ENCODE measurements around the gene METTL4. TPM values are rescaled to one million over a fixed set of nuclear protein-coding genes. Genes with fewer than 3 reads are reported as not detected.

Gene METTL4
- total RNA-seq, 1 experiment from 2014 or later, result 15.5 TPM

- no peak overlapping the region for H3K4me2 ChIP-seq (ENCODE audit: low read length)
- no peak overlapping the region for H3K9ac ChIP-seq (ENCODE audit: low read length)
- peaks cover 7 to 19% of the 10 kb centered on the region in 2 experiments for H3K4me1 ChIP-seq (ENCODE audit: control insufficient read depth in 1 of 2, insufficient read depth in 2 of 2, low read length in 2 of 2)
- ChIA-PET POLR2A (no interaction called here), CTCF (no interaction called here), RAD21 (ENCODE audit: low non-redundant PET in 1 of 2, low total read pairs in 2 of 2, uncharacterized antibody in 2 of 2, unreplicated experiment in 2 of 2) (no interaction called here)
- intact Hi-C loops (cut with micrococcal nuclease), result no loop called here
- no peaks in the 10 kb centered on the region for H3K27me3 ChIP-seq (ENCODE audit: insufficient read depth, low read length)
- TF ChIP-seq POLR2AphosphoS5 (IDR thresholded peaks at IDR 0.05; ENCODE audit: low read depth, low read length) (no peak), RAD21 (IDR thresholded peaks at IDR 0.05; ENCODE audit: low read depth) (no peak), CEBPB (IDR thresholded peaks at IDR 0.05; ENCODE audit: low read depth) (no peak), POLR2A (IDR thresholded peaks at IDR 0.05; ENCODE audit: borderline replicate concordance, extremely low read depth, insufficient read depth, insufficient read length) (no peak), YY1 (IDR thresholded peaks at IDR 0.05; ENCODE audit: extremely low read depth, insufficient replicate concordance, low read depth, low read length) (no peak), TCF7L2 (IDR thresholded peaks at IDR 0.05; ENCODE audit: borderline replicate concordance, extremely low read depth, insufficient read depth, insufficient read length) (no peak), REST (IDR thresholded peaks at IDR 0.05; ENCODE audit: low read depth) (no peak), FOSL1 (IDR thresholded peaks at IDR 0.05; ENCODE audit: low read depth) (no peak), EGR1 (IDR thresholded peaks at IDR 0.05; ENCODE audit: low read depth) (no peak), ZNF274 (IDR thresholded peaks at IDR 0.05; ENCODE audit: low read depth, low read length) (no peak), SP1 (IDR thresholded peaks at IDR 0.05; ENCODE audit: low read depth) (no peak), EZH2phosphoT487 (IDR thresholded peaks at IDR 0.05; ENCODE audit: borderline replicate concordance) (no peak), JUND (IDR thresholded peaks at IDR 0.05) (no peak)
- TF ChIP-seq, protein P1, sequence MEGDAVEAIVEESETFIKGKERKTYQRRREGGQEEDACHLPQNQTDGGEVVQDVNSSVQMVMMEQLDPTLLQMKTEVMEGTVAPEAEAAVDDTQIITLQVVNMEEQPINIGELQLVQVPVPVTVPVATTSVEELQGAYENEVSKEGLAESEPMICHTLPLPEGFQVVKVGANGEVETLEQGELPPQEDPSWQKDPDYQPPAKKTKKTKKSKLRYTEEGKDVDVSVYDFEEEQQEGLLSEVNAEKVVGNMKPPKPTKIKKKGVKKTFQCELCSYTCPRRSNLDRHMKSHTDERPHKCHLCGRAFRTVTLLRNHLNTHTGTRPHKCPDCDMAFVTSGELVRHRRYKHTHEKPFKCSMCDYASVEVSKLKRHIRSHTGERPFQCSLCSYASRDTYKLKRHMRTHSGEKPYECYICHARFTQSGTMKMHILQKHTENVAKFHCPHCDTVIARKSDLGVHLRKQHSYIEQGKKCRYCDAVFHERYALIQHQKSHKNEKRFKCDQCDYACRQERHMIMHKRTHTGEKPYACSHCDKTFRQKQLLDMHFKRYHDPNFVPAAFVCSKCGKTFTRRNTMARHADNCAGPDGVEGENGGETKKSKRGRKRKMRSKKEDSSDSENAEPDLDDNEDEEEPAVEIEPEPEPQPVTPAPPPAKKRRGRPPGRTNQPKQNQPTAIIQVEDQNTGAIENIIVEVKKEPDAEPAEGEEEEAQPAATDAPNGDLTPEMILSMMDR (IDR thresholded peaks at IDR 0.05 in 2 of 3, conservative IDR thresholded peaks at IDR 0.05 in 1 of 3; ENCODE audit: borderline replicate concordance in 1 of 3, insufficient read depth in 1 of 3, low read depth in 2 of 3, low read length in 2 of 3), result no peak
- TF ChIP-seq, protein P2, sequence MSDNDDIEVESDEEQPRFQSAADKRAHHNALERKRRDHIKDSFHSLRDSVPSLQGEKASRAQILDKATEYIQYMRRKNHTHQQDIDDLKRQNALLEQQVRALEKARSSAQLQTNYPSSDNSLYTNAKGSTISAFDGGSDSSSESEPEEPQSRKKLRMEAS (IDR thresholded peaks at IDR 0.05), result no peak
- TF ChIP-seq, protein P3, sequence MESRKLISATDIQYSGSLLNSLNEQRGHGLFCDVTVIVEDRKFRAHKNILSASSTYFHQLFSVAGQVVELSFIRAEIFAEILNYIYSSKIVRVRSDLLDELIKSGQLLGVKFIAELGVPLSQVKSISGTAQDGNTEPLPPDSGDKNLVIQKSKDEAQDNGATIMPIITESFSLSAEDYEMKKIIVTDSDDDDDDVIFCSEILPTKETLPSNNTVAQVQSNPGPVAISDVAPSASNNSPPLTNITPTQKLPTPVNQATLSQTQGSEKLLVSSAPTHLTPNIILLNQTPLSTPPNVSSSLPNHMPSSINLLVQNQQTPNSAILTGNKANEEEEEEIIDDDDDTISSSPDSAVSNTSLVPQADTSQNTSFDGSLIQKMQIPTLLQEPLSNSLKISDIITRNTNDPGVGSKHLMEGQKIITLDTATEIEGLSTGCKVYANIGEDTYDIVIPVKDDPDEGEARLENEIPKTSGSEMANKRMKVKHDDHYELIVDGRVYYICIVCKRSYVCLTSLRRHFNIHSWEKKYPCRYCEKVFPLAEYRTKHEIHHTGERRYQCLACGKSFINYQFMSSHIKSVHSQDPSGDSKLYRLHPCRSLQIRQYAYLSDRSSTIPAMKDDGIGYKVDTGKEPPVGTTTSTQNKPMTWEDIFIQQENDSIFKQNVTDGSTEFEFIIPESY (IDR thresholded peaks at IDR 0.05; ENCODE audit: extremely low read depth, insufficient replicate concordance, low read length), result no peak
- TF ChIP-seq, protein P4, sequence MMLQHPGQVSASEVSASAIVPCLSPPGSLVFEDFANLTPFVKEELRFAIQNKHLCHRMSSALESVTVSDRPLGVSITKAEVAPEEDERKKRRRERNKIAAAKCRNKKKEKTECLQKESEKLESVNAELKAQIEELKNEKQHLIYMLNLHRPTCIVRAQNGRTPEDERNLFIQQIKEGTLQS (IDR thresholded peaks at IDR 0.05), result no peak
- no peak overlapping the region for H3K4me3 ChIP-seq (replicated peaks in 1 of 2; ENCODE audit: low read depth in 1 of 2, low read length in 2 of 2)
- no peak overlapping the region for H3K27ac ChIP-seq (ENCODE audit: low read depth, low read length)
- H3K36me3 ChIP-seq (ENCODE audit: control insufficient read depth in 1 of 2, insufficient read depth in 2 of 2, low read length in 2 of 2), result no peaks in the 10 kb centered on the region
- H2AFZ ChIP-seq (ENCODE audit: low read depth, low read length, poor library complexity, severe bottlenecking), result no peak overlapping the region
- DNase-seq (ENCODE audit: low read depth, low spot score), result no peak
- no peaks in the 10 kb centered on the region for H3K79me2 ChIP-seq (ENCODE audit: insufficient read depth, low read length)
- no peaks in the 10 kb centered on the region for H3K9me3 ChIP-seq (ENCODE audit: control insufficient read depth in 1 of 2, insufficient read depth in 1 of 2, low read depth in 1 of 2, low read length in 2 of 2)
- ATAC-seq, result no peak
- H3K9me2 ChIP-seq (ENCODE audit: insufficient read depth), result no peaks in the 10 kb centered on the region
- BruUV-seq (replicated peaks), result no TSS peak
- no peaks in the 10 kb centered on the region for H4K20me1 ChIP-seq (ENCODE audit: insufficient read depth)
Measured at GRCh38 chr18:2513616-2514015, 57.7 kb downstream of the METTL4 start.
